HUES48 (cell line): Measurements from ENCODE around the gene UBB.

Experiments
- H3K27ac ChIP-seq: one replicate; pipeline ENCODE4 v1.7.0; 2013; ENCODE audit warnings: low read depth, low read length, inconsistent platforms
- H3K27me3 ChIP-seq: 2 replicates; pipeline ENCODE4 v1.6.1; 2013; ENCODE audit warnings: mild to moderate bottlenecking, low read length; ENCODE audit not compliant: control insufficient read depth, insufficient read depth
- H3K36me3 ChIP-seq: 2 replicates; pipeline ENCODE4 v1.6.1; 2013; ENCODE audit warnings: low read length; ENCODE audit not compliant: control insufficient read depth, insufficient read depth
- H3K4me1 ChIP-seq: 2 replicates; pipeline ENCODE4 v1.6.1; 2013; ENCODE audit warnings: mild to moderate bottlenecking, low read length; ENCODE audit not compliant: control insufficient read depth, insufficient read depth
- H3K4me3 ChIP-seq: 2 replicates; pipeline ENCODE4 v1.5.1; 2013; ENCODE audit warnings: mild to moderate bottlenecking, low read depth, low read length
- H3K9ac ChIP-seq: 2 replicates; pipeline ENCODE4 v1.6.1; 2013; ENCODE audit warnings: mild to moderate bottlenecking, low read depth, low read length, moderate library complexity
- H3K9me3 ChIP-seq: 2 replicates; pipeline ENCODE4 v1.6.1; 2013; ENCODE audit warnings: low read length; ENCODE audit not compliant: control insufficient read depth, insufficient read depth

UBB gene

GRCh38 chr17:16432017-16432416, 51.1 kb downstream of the UBB start:
- no peaks in the 10 kb centered on the region for H3K9me3 ChIP-seq
- H3K36me3 ChIP-seq = no peaks in the 10 kb centered on the region
- H3K27me3 ChIP-seq = no peaks in the 10 kb centered on the region
- H3K9ac ChIP-seq = no peak overlapping the region
- no peak overlapping the region for H3K27ac ChIP-seq
- H3K4me1 ChIP-seq = peaks cover 5% of the 10 kb centered on the region; the same call in 1 of the 2 replicates
- no peak overlapping the region for H3K4me3 ChIP-seq
